ENCODE results near the gene GIPC3. TPM values are rescaled to one million over a fixed set of nuclear protein-coding genes. Genes with fewer than 3 reads are reported as not detected.
"Not testable (repeated sequence)": the region's sequence is repeated elsewhere in the genome, so short reads cannot be mapped to it uniquely, and the experiment has no call there.

The GIPC3 gene
- total RNA-seq, 2 donors from 2014 or later = 0.59 to 1.2 TPM

GRCh38 chr19:3547301-3547731, 38.0 kb upstream of the GIPC3 start:
- Mint-ChIP-seq H3K9me3 (no peaks in the 10 kb centered on the region), H3K36me3 (no peaks in the 10 kb centered on the region), H3K27ac (peak overlapping the region in 1 of 2 donors; percentile 41)
- DNase-seq (ENCODE audit: low spot score in 2 of 2) (peak in 1 of 2 donors; percentile 68), ATAC-seq (peak in 1 of 2 donors; percentile 38)

GRCh38 chr19:3547767-3548282, 37.5 kb upstream of the GIPC3 start:
- Mint-ChIP-seq H3K27ac (peak overlapping the region in 1 of 2 donors; percentile 41), H3K9me3 (no peaks in the 10 kb centered on the region), H3K36me3 (no peaks in the 10 kb centered on the region)
- DNase-seq (ENCODE audit: low spot score in 2 of 2) (no peak), ATAC-seq (no peak)

GRCh38 chr19:3548606-3549005, 36.7 kb upstream of the GIPC3 start:
- Mint-ChIP-seq H3K36me3 (no peaks in the 10 kb centered on the region), H3K27ac (peak overlapping the region in 1 of 2 donors; percentile 37), H3K9me3 (no peaks in the 10 kb centered on the region)
- DNase-seq (ENCODE audit: low spot score in 2 of 2) = no peak
- no peak for ATAC-seq

GRCh38 chr19:3549816-3550215, 35.5 kb upstream of the GIPC3 start:
- Mint-ChIP-seq H3K9me3 (no peaks in the 10 kb centered on the region), H3K27ac (no peak overlapping the region), H3K36me3 (no peaks in the 10 kb centered on the region)
- no peak for DNase-seq (ENCODE audit: low spot score in 2 of 2)
- no peak for ATAC-seq

- DNase-seq (ENCODE audit: low spot score in 2 of 2) (no peak), ATAC-seq (no peak)
- peaks cover 0 to 5% of the 10 kb centered on the region in 2 donors for H3K36me3 Mint-ChIP-seq
- H3K27ac Mint-ChIP-seq = peak overlapping the region in 1 of 2 donors; percentile 68
- H3K9me3 Mint-ChIP-seq = no peaks in the 10 kb centered on the region
Observed at GRCh38 chr19:3550947-3551791, 34.1 kb upstream of the GIPC3 start.

GRCh38 chr19:3551792-3552095, 33.5 kb upstream of the GIPC3 start:
- Mint-ChIP-seq H3K36me3 (peaks cover 4 to 10% of the 10 kb centered on the region in 2 donors), H3K27ac (peak overlapping the region in 1 of 2 donors; percentile 84), H3K9me3 (no peaks in the 10 kb centered on the region)
- DNase-seq (ENCODE audit: low spot score in 2 of 2) (no peak), ATAC-seq (no peak)

GRCh38 chr19:3554254-3555083, 30.8 kb upstream of the GIPC3 start:
- DNase-seq (ENCODE audit: low spot score in 2 of 2) = no peak
- Mint-ChIP-seq H3K36me3 (peaks cover 6 to 12% of the 10 kb centered on the region in 2 donors), H3K9me3 (no peaks in the 10 kb centered on the region), H3K27ac (peak overlapping the region; percentile 83 to 93)
- ATAC-seq = peak in 1 of 2 donors; percentile 2

GRCh38 chr19:3555653-3556422, 29.4 kb upstream of the GIPC3 start:
- DNase-seq (ENCODE audit: low spot score in 2 of 2) = no peak

GRCh38 chr19:3556423-3556977, 28.8 kb upstream of the GIPC3 start:
- ATAC-seq = no peak
- Mint-ChIP-seq H3K36me3 (peaks cover 6 to 12% of the 10 kb centered on the region in 2 donors), H3K9me3 (no peaks in the 10 kb centered on the region), H3K27ac (peak overlapping the region; percentile 83 to 97)
- DNase-seq (ENCODE audit: low spot score in 2 of 2) = no peak

More at GRCh38 chr19:3555653-3556422, 29.4 kb upstream of the GIPC3 start:
- H3K27ac Mint-ChIP-seq = peak overlapping the region; percentile 83 to 97
- H3K9me3 Mint-ChIP-seq = no peaks in the 10 kb centered on the region
- H3K36me3 Mint-ChIP-seq = peaks cover 6 to 12% of the 10 kb centered on the region in 2 donors
- ATAC-seq = no peak

GRCh38 chr19:3556978-3557460, 28.3 kb upstream of the GIPC3 start:
- Mint-ChIP-seq H3K27ac (peak overlapping the region; percentile 83 to 97), H3K9me3 (no peaks in the 10 kb centered on the region), H3K36me3 (peaks cover 6 to 12% of the 10 kb centered on the region in 2 donors)
- ATAC-seq = peak; percentile 39 to 51
- peak; percentile 57 to 77 for DNase-seq (ENCODE audit: low spot score in 2 of 2)

GRCh38 chr19:3557461-3558248, 27.6 kb upstream of the GIPC3 start, which contains the start of gene MFSD12:
Gene MFSD12, minus strand, starts transcription at chr19:3557586. Its CDS starts 183 bp downstream, at chr19:3557403.
- no peaks in the 10 kb centered on the region for H3K9me3 Mint-ChIP-seq
- peak; percentile 90 to 93 for ATAC-seq
- H3K27ac Mint-ChIP-seq = peak within 1 kb of the TSS; percentile 83 to 97
- peak; percentile 94 to 96 for DNase-seq (ENCODE audit: low spot score in 2 of 2)
- peaks cover 6 to 12% of the 10 kb centered on the region in 2 donors for H3K36me3 Mint-ChIP-seq

- DNase-seq (ENCODE audit: low spot score in 2 of 2) (no peak), ATAC-seq (no peak)
- H3K36me3 Mint-ChIP-seq = no peaks in the 10 kb centered on the region
- H3K9me3 Mint-ChIP-seq = no peaks in the 10 kb centered on the region
- peak overlapping the region in 1 of 2 donors; percentile 79 for H3K27ac Mint-ChIP-seq
Observed at GRCh38 chr19:3563709-3564524, 21.4 kb upstream of the GIPC3 start.

- H3K27ac Mint-ChIP-seq = no peak overlapping the region
- H3K9me3 Mint-ChIP-seq = no peaks in the 10 kb centered on the region
- no peaks in the 10 kb centered on the region for H3K36me3 Mint-ChIP-seq
- DNase-seq (ENCODE audit: low spot score in 2 of 2) = no peak
- no peak for ATAC-seq
Observed at GRCh38 chr19:3565139-3565538, 20.1 kb upstream of the GIPC3 start.

GRCh38 chr19:3570042-3570441, 15.2 kb upstream of the GIPC3 start:
- H3K9me3 Mint-ChIP-seq; ATAC-seq; DNase-seq (ENCODE audit: low spot score in 2 of 2); H3K36me3 Mint-ChIP-seq; H3K27ac Mint-ChIP-seq: not testable (repeated sequence)

Measured in activated naive CD4-positive, alpha-beta T cell treated with anti-CD3 and anti-CD28 coated beads, Interleukin-2, amount 50 U/mL, for 72 hours (primary cell).